Chondrocyte (in vitro differentiated cells): ENCODE measurements around the gene SCUBE1. TPM values are rescaled to one million over a fixed set of nuclear protein-coding genes. Genes with fewer than 3 reads are reported as not detected.

ENCODE experiments used
- DNase-seq: peaks from one replicate; pipeline ENCODE4 v3.0.0; 2021; ENCODE audit warnings: mixed read lengths, low spot score
- H3K27ac Mint-ChIP-seq: one replicate; pipeline ENCODE4 v1.8.0; 2021; ENCODE audit warnings: mild to moderate bottlenecking, moderate library complexity, mixed read lengths; ENCODE audit not compliant: unreplicated experiment
- H3K27me3 Mint-ChIP-seq: 2 replicates; pipeline ENCODE4 v1.8.0; 2021; ENCODE audit warnings: low read depth, mixed read lengths
- H3K36me3 Mint-ChIP-seq: 2 replicates; pipeline ENCODE4 v1.8.0; 2021; ENCODE audit warnings: low read depth, mixed read lengths
- H3K4me1 Mint-ChIP-seq: 2 replicates; pipeline ENCODE4 v1.8.0; 2021; ENCODE audit warnings: low read depth, mild to moderate bottlenecking, mixed read lengths
- H3K4me3 Mint-ChIP-seq: one replicate; pipeline ENCODE4 v1.8.0; 2021; ENCODE audit warnings: mild to moderate bottlenecking, moderate library complexity, mixed read lengths; ENCODE audit not compliant: unreplicated experiment
- H3K9me3 Mint-ChIP-seq: 2 replicates; pipeline ENCODE4 v1.8.0; 2021; ENCODE audit warnings: low read depth, mixed read lengths
- total RNA-seq: library from RNA; stranded (reverse); gene quantifications from 3 replicates; pipeline ENCODE4 v1.2.1, GENCODE V29; 2021
- TF ChIP-seq, protein P1 (sequence below): fragments of 200-600 bp; sonication (generic); IDR thresholded peaks from 2 replicates; pipeline ENCODE4 v1.5.0; 2021; ENCODE audit warnings: antibody characterized with exemption, mild to moderate bottlenecking, moderate library complexity

Gene SCUBE1
- total RNA-seq, 1 donor from 2014 or later, result 3.2 TPM

GRCh38 chr22:43181321-43182076 lies 161.7 kb downstream of the SCUBE1 start:
- DNase-seq, result peak; percentile 59

DNA sequence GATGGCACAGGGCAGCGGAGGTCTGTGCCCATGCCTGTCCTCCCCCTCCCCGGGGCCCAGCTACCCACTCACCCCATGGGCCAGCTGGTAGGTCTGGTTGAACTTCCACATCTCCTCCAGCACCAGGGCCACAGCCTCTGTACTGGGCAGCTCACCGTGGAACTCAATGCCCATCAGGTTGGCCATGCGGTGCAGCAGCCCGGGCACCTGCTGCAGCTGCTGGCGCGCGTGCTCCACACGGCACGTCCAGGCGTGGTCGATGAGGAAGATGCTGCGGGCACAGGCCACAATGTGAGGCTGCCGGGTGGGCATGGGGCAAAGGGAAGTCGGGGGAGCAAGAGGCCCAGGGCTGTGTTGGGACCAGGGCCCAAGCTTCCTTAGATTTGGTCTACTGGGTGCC lies 162.5 kb downstream of the SCUBE1 start:
- TF ChIP-seq, protein P1, sequence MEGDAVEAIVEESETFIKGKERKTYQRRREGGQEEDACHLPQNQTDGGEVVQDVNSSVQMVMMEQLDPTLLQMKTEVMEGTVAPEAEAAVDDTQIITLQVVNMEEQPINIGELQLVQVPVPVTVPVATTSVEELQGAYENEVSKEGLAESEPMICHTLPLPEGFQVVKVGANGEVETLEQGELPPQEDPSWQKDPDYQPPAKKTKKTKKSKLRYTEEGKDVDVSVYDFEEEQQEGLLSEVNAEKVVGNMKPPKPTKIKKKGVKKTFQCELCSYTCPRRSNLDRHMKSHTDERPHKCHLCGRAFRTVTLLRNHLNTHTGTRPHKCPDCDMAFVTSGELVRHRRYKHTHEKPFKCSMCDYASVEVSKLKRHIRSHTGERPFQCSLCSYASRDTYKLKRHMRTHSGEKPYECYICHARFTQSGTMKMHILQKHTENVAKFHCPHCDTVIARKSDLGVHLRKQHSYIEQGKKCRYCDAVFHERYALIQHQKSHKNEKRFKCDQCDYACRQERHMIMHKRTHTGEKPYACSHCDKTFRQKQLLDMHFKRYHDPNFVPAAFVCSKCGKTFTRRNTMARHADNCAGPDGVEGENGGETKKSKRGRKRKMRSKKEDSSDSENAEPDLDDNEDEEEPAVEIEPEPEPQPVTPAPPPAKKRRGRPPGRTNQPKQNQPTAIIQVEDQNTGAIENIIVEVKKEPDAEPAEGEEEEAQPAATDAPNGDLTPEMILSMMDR, result no peak
- peaks cover 14% of the 10 kb centered on the region for H3K36me3 Mint-ChIP-seq
- peak; percentile 88 for DNase-seq
- no peak overlapping the region for H3K27ac Mint-ChIP-seq
- no peaks in the 10 kb centered on the region for H3K9me3 Mint-ChIP-seq
- peaks cover 14% of the 10 kb centered on the region for H3K4me1 Mint-ChIP-seq
- H3K4me3 Mint-ChIP-seq, result no peak overlapping the region
- H3K27me3 Mint-ChIP-seq, result no peaks in the 10 kb centered on the region

More at GRCh38 chr22:43181321-43182076, 161.7 kb downstream of the SCUBE1 start:
- H3K27me3 Mint-ChIP-seq, result no peaks in the 10 kb centered on the region
- no peaks in the 10 kb centered on the region for H3K9me3 Mint-ChIP-seq
- H3K4me1 Mint-ChIP-seq, result peaks cover 21% of the 10 kb centered on the region
- no peak overlapping the region for H3K4me3 Mint-ChIP-seq
- H3K36me3 Mint-ChIP-seq, result peaks cover 11% of the 10 kb centered on the region
- TF ChIP-seq, protein P1, result no peak
- H3K27ac Mint-ChIP-seq, result no peak overlapping the region

- no peak overlapping the region for H3K27ac Mint-ChIP-seq
- no peak for DNase-seq
- no peak overlapping the region for H3K4me3 Mint-ChIP-seq
- H3K36me3 Mint-ChIP-seq, result peaks cover 14% of the 10 kb centered on the region
- peaks cover 8% of the 10 kb centered on the region for H3K4me1 Mint-ChIP-seq
- no peaks in the 10 kb centered on the region for H3K9me3 Mint-ChIP-seq
- TF ChIP-seq, protein P1, result no peak
- no peaks in the 10 kb centered on the region for H3K27me3 Mint-ChIP-seq
Observed at GRCh38 chr22:43179911-43180195, 163.3 kb downstream of the SCUBE1 start.

- peaks cover 14% of the 10 kb centered on the region for H3K36me3 Mint-ChIP-seq
- no peaks in the 10 kb centered on the region for H3K27me3 Mint-ChIP-seq
- H3K27ac Mint-ChIP-seq, result no peak overlapping the region
- TF ChIP-seq, protein P1, result no peak
- no peaks in the 10 kb centered on the region for H3K9me3 Mint-ChIP-seq
- peak; percentile 91 for DNase-seq
- no peak overlapping the region for H3K4me3 Mint-ChIP-seq
- H3K4me1 Mint-ChIP-seq, result peaks cover 3% of the 10 kb centered on the region
Observed at GRCh38 chr22:43179146-43179910, 163.8 kb downstream of the SCUBE1 start.

DNA sequence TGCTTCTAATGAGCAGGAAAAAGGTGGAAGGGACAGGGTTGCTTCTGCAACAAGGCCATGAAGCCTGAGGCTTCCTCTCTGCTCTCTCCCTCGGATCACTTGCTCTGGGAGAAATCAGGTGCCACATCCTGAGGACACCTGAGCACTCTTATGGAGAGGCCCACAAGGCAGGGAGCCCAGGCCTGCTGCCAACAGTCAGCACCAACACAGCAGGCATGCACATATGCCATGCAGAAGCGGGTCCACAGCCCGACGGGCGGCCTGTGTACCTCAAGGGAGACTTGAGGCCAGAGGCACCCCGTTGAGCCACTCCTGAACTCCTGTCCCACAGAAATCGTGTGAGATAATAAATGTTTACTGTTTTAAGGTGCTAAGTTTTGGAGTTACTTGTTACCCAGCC lies 165.7 kb downstream of the SCUBE1 start:
- Mint-ChIP-seq H3K4me3 (no peak overlapping the region), H3K4me1 (no peaks in the 10 kb centered on the region), H3K27ac (no peak overlapping the region), H3K36me3 (peaks cover 15% of the 10 kb centered on the region), H3K27me3 (no peaks in the 10 kb centered on the region), H3K9me3 (no peaks in the 10 kb centered on the region)
- DNase-seq, result peak; percentile 57
- TF ChIP-seq, protein P1, result no peak
